Upper lobe of right lung (tissue), 1 donor: ENCODE results near the gene NCOR2. TPM values are rescaled to one million over a fixed set of nuclear protein-coding genes. Genes with fewer than 3 reads are reported as not detected.

Experiments used
- ATAC-seq: fragments of 200-7000 bp; cut with Tn5 transposase; one replicate; pipeline ENCODE4 v1.9.1; 2020; ENCODE audit warnings: mild to moderate bottlenecking, moderate library complexity
- DNase-seq: peaks from one replicate; pipeline ENCODE4 v3.0.0-alpha.2; 2020
- H3K27ac ChIP-seq: fragments of 200-600 bp; one replicate; pipeline ENCODE4 v1.8.0; 2022
- H3K27me3 ChIP-seq: fragments of 200-600 bp; one replicate; pipeline ENCODE4 v1.8.0; 2022; ENCODE audit warnings: mild to moderate bottlenecking
- H3K36me3 ChIP-seq: fragments of 200-600 bp; one replicate; pipeline ENCODE4 v1.8.0; 2022
- H3K4me1 ChIP-seq: fragments of 200-600 bp; one replicate; pipeline ENCODE4 v1.8.0; 2022
- H3K4me3 ChIP-seq: fragments of 200-600 bp; one replicate; pipeline ENCODE4 v1.8.0; 2022; ENCODE audit warnings: mild to moderate bottlenecking
- H3K9me3 ChIP-seq: fragments of 200-600 bp; one replicate; pipeline ENCODE4 v1.8.0; 2022
- CTCF ChIP-seq: fragments of 200-600 bp; IDR thresholded peaks from one replicate; pipeline ENCODE4 v1.8.0; 2022; ENCODE audit warnings: antibody characterized with exemption
- intact Hi-C: fragments of 100-400 bp; cut with DNase I; formaldehyde crosslinking; loops from one replicate; pipeline ENCODE4 v1.11.0; 2022
- total RNA-seq: library from RNA; stranded (reverse); fragmentation: NEBNext Ultra II Directional; extraction: Animal tissue kit (Norgen Biotek cat#: 25700); gene quantifications from one replicate; pipeline ENCODE4 v1.2.1, GENCODE V29; 2021
- donor health status: DM: no; HTN: yes; CAD: no; lungs with severe emphysema.

NCOR2 gene
- total RNA-seq, 1 donor from 2014 or later: 336 TPM

GRCh38 chr12:124595444-124595843 is 28.0 kb upstream of the NCOR2 start:
- DNase-seq (no peak), ATAC-seq (no peak)
- H3K36me3 ChIP-seq: no peaks in the 10 kb centered on the region
- no peak overlapping the region for H3K27ac ChIP-seq
- intact Hi-C loops: no loop called here
- H3K4me1 ChIP-seq: peaks cover 5% of the 10 kb centered on the region
- H3K4me3 ChIP-seq: no peak overlapping the region
- TF ChIP-seq CTCF: no peak
- no peaks in the 10 kb centered on the region for H3K9me3 ChIP-seq
- no peaks in the 10 kb centered on the region for H3K27me3 ChIP-seq

- Histone ChIP-seq H3K4me3 (no peak overlapping the region), H3K4me1 (peaks cover 6% of the 10 kb centered on the region), H3K27me3 (no peaks in the 10 kb centered on the region), H3K27ac (no peak overlapping the region), H3K36me3 (no peaks in the 10 kb centered on the region), H3K9me3 (no peaks in the 10 kb centered on the region)
- ATAC-seq (no peak), DNase-seq (no peak)
- intact Hi-C loops: no loop called here
- no peak for TF ChIP-seq CTCF
Observed at GRCh38 chr12:124594851-124595250, 27.4 kb upstream of the NCOR2 start.

- Histone ChIP-seq H3K4me3 (no peak overlapping the region), H3K36me3 (no peaks in the 10 kb centered on the region), H3K27ac (no peak overlapping the region), H3K4me1 (peaks cover 13% of the 10 kb centered on the region), H3K27me3 (no peaks in the 10 kb centered on the region), H3K9me3 (no peaks in the 10 kb centered on the region)
- no peak for TF ChIP-seq CTCF
- ATAC-seq (no peak), DNase-seq (no peak)
- intact Hi-C loops: no loop called here
Observed at GRCh38 chr12:124593851-124594401, 26.5 kb upstream of the NCOR2 start.

GRCh38 chr12:124593176-124593575 is 25.8 kb upstream of the NCOR2 start:
- no peak for TF ChIP-seq CTCF
- Histone ChIP-seq H3K4me1 (peaks cover 13% of the 10 kb centered on the region), H3K27me3 (no peaks in the 10 kb centered on the region), H3K36me3 (no peaks in the 10 kb centered on the region), H3K27ac (no peak overlapping the region), H3K9me3 (no peaks in the 10 kb centered on the region), H3K4me3 (no peak overlapping the region)
- DNase-seq (no peak), ATAC-seq (no peak)
- intact Hi-C loops: no loop called here

- no peaks in the 10 kb centered on the region for H3K36me3 ChIP-seq
- intact Hi-C loops: no loop called here
- H3K4me1 ChIP-seq: peaks cover 13% of the 10 kb centered on the region
- H3K27me3 ChIP-seq: no peaks in the 10 kb centered on the region
- no peaks in the 10 kb centered on the region for H3K9me3 ChIP-seq
- ATAC-seq (peak; percentile 71), DNase-seq (no peak)
- no peak overlapping the region for H3K27ac ChIP-seq
- TF ChIP-seq CTCF: no peak
- H3K4me3 ChIP-seq: no peak overlapping the region
Observed at GRCh38 chr12:124592481-124593160, 25.2 kb upstream of the NCOR2 start.
